Bronchial epithelial cell (primary cell): ENCODE measurements around the gene KCNK16. TPM values are rescaled to one million over a fixed set of nuclear protein-coding genes. Genes with fewer than 3 reads are reported as not detected.

Experiments used
- DNase-seq: peaks from one replicate; pipeline ENCODE4 v3.0.0-alpha.2; 2010; ENCODE audit warnings: low read depth
- FAIRE-seq: peaks from 2 replicates; lab custom pipeline; 2011; peaks lifted over from hg19 to GRCh38; lab: Jason Lieb, UNC
- H3K27me3 ChIP-seq: 2 replicates; pipeline ENCODE4 v1.5.1; 2011; ENCODE audit warnings: low read length; ENCODE audit not compliant: control insufficient read depth, insufficient read depth
- H3K36me3 ChIP-seq: 2 replicates; pipeline ENCODE4 v1.5.1; 2011; ENCODE audit warnings: low read length; ENCODE audit not compliant: control insufficient read depth, insufficient read depth
- H3K4me3 ChIP-seq: 2 replicates; pipeline ENCODE4 v1.5.1; 2011; ENCODE audit warnings: mild to moderate bottlenecking, low read depth, low read length, control low read depth
- total RNA-seq: library from RNA; depleted of rRNA; stranded (reverse); fragments of >200 nt; gene quantifications from 2 replicates; pipeline ENCODE4 v1.2.1, GENCODE V29; 2014
- TF ChIP-seq, protein P1 (sequence below): IDR thresholded peaks from 2 replicates; pipeline ENCODE4 v1.5.1; 2011; ENCODE audit warnings: mild to moderate bottlenecking, moderate library complexity, low read length, control low read depth, inconsistent platforms; ENCODE audit not compliant: insufficient read depth, severe bottlenecking

Gene KCNK16
- total RNA-seq, 1 donor from 2014 or later, result not detected

DNA sequence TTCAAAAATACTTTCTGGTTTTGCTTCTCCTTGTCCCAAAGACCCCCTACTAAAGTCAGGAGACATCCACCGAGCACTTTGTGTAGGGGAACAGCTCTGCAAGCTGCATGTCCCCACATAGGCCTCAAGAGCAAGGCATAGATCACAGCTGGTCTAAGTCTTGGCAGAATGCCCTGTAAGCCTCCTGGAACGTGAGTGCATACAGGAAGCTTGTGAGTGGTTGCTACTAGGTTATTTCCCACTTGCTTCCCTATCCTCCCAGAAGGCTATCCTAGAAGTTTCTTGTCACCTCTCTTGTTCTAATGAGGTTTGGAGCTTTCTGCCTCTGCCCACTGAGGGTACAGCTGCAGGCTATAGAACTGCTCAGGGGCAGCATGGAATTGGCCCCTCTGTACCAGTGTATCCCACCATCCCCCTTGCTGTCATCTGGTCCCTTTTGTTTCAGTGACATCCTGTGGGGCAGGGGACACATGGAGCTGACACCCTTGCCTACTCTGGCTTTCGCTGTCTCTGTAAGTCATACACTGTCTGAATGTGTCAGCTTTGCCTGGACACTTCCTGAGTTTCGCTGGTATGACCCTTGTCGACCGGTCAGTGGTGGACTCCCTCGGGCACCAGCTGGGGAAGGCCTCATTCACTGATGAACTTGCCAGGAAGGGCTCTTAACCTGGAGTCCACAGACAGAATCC, 35.6 kb upstream of the KCNK16 start:
- H3K4me3 ChIP-seq, result no peak overlapping the region
- FAIRE-seq (no peak), DNase-seq (peak; percentile 67)
- H3K27me3 ChIP-seq, result peaks cover 2% of the 10 kb centered on the region
- H3K36me3 ChIP-seq, result no peaks in the 10 kb centered on the region
- TF ChIP-seq, protein P1, sequence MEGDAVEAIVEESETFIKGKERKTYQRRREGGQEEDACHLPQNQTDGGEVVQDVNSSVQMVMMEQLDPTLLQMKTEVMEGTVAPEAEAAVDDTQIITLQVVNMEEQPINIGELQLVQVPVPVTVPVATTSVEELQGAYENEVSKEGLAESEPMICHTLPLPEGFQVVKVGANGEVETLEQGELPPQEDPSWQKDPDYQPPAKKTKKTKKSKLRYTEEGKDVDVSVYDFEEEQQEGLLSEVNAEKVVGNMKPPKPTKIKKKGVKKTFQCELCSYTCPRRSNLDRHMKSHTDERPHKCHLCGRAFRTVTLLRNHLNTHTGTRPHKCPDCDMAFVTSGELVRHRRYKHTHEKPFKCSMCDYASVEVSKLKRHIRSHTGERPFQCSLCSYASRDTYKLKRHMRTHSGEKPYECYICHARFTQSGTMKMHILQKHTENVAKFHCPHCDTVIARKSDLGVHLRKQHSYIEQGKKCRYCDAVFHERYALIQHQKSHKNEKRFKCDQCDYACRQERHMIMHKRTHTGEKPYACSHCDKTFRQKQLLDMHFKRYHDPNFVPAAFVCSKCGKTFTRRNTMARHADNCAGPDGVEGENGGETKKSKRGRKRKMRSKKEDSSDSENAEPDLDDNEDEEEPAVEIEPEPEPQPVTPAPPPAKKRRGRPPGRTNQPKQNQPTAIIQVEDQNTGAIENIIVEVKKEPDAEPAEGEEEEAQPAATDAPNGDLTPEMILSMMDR, result no peak

DNA sequence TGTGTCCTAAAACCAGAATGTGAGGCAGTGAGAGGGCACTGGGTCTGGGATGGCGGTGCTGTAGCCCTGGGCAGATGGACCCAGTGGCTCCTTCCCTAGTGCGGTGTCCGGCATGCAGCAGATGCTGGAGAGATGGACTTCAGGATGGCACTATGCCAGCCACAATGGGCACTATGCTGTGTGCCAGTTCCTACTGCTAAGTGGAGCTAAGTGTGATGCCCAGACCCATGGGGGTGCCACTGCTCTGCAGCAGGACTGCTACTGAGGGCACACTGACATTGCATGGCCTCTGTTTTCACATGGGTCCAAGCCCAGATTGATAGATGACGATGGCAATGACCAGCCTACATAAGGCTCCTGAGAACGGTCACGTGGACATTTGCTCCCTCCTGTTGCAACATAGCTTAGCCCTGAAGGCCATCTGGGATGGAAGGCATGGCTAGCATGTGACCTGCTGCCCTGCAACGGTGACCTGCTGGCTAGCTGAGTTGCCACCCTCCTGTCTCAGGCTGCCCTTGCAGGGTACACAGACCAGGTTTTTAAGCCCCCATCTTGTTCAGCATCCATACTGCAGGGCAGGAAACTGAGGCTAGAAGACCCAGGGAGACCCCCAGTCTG, 31.3 kb upstream of the KCNK16 start:
- FAIRE-seq (no peak), DNase-seq (no peak)
- TF ChIP-seq, protein P1, result no peak
- Histone ChIP-seq H3K27me3 (peaks cover 2% of the 10 kb centered on the region), H3K4me3 (no peak overlapping the region), H3K36me3 (no peaks in the 10 kb centered on the region)

DNA sequence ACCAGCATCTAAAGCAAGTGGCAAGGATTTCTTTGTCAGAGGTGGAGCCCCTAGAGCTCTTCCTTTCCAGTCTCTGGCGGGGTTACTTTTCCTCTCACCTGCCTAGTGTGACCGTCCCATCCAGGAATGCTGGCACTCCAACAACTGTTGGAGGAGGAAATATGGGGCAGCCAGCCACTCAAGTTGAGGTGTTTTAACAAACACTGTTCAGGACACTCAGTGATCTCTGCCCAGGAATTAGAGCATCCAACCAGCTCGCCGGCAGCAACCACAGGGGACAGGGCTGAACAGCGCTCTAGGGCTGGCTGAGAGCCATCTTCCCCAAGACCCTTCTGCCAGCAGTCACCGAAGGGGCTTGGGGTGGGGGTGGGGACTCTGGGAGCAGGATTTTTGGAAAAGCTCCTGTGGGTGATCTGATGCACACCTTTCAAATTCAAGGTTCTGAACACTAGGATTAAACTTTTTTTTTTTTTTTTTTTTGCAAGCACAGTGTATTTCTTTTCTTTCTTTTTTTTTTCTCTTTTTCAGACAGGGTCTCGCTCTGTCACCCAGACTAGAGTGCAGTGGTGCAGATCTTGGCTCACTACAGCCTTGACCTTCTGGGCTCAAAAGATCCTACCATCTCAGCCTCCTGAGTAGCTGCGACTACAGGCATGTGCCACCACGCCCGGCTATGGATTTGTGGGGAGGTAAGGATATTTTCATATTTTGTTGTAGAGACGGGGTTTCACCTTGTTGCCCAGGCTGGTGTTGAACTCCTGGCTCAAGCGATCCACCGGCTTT, 28.4 kb upstream of the KCNK16 start:
- TF ChIP-seq, protein P1, result no peak
- no peak overlapping the region for H3K4me3 ChIP-seq
- DNase-seq (no peak), FAIRE-seq (no peak)
- H3K27me3 ChIP-seq, result peaks cover 2% of the 10 kb centered on the region
- H3K36me3 ChIP-seq, result no peaks in the 10 kb centered on the region

DNA sequence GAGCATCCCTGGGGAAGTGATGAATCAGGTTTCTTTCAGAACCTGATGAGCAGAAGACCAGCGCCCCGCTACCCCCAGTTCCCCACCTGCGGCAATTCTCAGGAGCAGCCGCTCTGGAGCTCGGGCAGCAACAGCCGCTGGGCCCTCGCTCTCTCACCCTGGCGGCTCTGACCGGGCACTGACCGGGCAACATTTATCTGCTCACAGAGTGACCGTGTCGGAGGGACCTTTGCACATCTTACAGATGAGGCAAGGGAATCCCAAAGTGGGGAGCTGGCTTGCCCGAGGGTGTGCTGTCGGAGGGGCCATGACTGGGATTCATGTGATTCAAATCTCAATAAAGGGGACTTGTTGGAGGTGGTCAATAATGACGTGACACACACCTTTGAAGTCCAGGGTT, 26.2 kb upstream of the KCNK16 start:
- no peak for DNase-seq
- TF ChIP-seq, protein P1, result no peak
- no peaks in the 10 kb centered on the region for H3K27me3 ChIP-seq
- FAIRE-seq, result no peak
- H3K36me3 ChIP-seq, result no peaks in the 10 kb centered on the region
- H3K4me3 ChIP-seq, result no peak overlapping the region

DNA sequence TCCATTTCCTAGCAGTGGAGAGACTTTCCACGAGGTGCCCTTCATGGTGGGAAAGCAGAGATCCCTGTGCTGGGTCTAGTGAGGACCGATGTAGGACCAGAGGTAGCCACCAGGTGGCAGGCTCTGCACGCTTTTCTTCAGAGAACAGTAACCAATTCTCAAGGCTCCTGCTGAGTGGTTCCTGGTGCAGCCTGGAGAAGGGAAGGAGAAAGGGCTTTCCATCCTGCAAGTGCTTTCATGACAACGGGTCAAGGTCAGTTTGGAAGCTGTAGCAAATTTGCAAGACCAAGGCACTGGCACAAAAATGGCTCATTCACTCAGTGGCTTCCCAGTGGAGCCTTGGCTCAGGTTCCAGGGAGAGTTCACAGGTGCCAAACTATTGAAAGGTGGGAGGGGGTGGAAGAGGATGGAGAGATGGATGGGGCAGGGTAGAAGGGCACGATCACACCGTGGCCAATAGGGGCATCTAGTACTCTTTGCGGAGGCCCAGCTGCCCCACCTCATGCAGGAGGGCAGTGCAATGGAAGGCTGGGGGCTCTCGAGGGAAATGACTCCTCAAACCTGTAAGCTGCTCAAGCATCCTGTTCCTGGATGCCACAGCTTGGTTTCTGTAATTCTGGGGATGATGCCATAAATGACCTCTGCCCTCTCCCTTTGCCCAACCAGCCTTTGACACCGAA, 25.5 kb upstream of the KCNK16 start:
- Histone ChIP-seq H3K4me3 (no peak overlapping the region), H3K36me3 (no peaks in the 10 kb centered on the region), H3K27me3 (no peaks in the 10 kb centered on the region)
- TF ChIP-seq, protein P1, result peak; percentile 95
- FAIRE-seq (no peak), DNase-seq (peak; percentile 42)
